Naive thymus-derived CD4-positive, alpha-beta T cell (primary cell): ENCODE results near the gene C5orf24. TPM values are rescaled to one million over a fixed set of nuclear protein-coding genes. Genes with fewer than 3 reads are reported as not detected.

Source experiments
- ATAC-seq: fragments of 150-1000 bp; cut with Tn5 transposase; 2 replicates; pipeline ENCODE4 v1.10.0; 2021; ENCODE audit warnings: mild to moderate bottlenecking, moderate library complexity
- CTCF ChIA-PET: fragments of 350-600 bp; sonication (Branson Sonifier 250); formaldehyde crosslinking; loops from one replicate; lab custom pipeline; 2021; ENCODE audit warnings: antibody characterized with exemption; lab: Charles Lee
- POLR2A ChIA-PET: fragments of 350-600 bp; sonication (Branson Sonifier 250); formaldehyde crosslinking; loops from one replicate; lab custom pipeline; 2021; ENCODE audit warnings: antibody characterized with exemption, inconsistent platforms; lab: Charles Lee
- DNase-seq, 9 donors: peaks; one replicate each; pipeline versions ENCODE4 v3.0.0 to v3.0.0-alpha.2; 2020 to 2022; ENCODE audit warnings: mixed read lengths in 1 of 9
- H3K27ac ChIP-seq: one replicate; pipeline ENCODE4 v1.7.0; 2013; ENCODE audit warnings: mild to moderate bottlenecking, low read depth, low read length, moderate library complexity
- H3K27me3 ChIP-seq, 2 donors: one replicate each; pipeline ENCODE4 v1.7.0; 2013; ENCODE audit warnings: low read length in 2 of 2, mild to moderate bottlenecking in 2 of 2, moderate library complexity in 2 of 2; ENCODE audit not compliant: control insufficient read depth in 2 of 2, insufficient read depth in 2 of 2
- H3K36me3 ChIP-seq, 3 experiments: 1 replicate in 2 of 3; 2 replicates in 1 of 3; pipeline ENCODE4 v1.7.0; 2013; ENCODE audit warnings: low read length in 3 of 3, mild to moderate bottlenecking in 3 of 3, moderate library complexity in 1 of 3; ENCODE audit not compliant: insufficient read depth in 3 of 3, control insufficient read depth in 2 of 3
- H3K4me1 ChIP-seq, 2 donors: one replicate each; pipeline ENCODE4 v1.7.0; 2013; ENCODE audit warnings: low read length in 2 of 2, mild to moderate bottlenecking in 2 of 2, moderate library complexity in 1 of 2; ENCODE audit not compliant: control insufficient read depth in 2 of 2, insufficient read depth in 2 of 2
- H3K4me3 ChIP-seq: 2 replicates; pipeline ENCODE4 v1.7.0; 2013; ENCODE audit warnings: mild to moderate bottlenecking, low read length
- H3K9me3 ChIP-seq, 3 experiments: 1 replicate in 2 of 3; 2 replicates in 1 of 3; pipeline ENCODE4 v1.7.0; 2013; ENCODE audit warnings: low read length in 3 of 3; ENCODE audit not compliant: control insufficient read depth in 2 of 3
- H3K27ac Mint-ChIP-seq, 9 donors: one replicate each; pipeline ENCODE4 v1.8.0; 2020 to 2022; ENCODE audit warnings: mixed read lengths in 9 of 9, mild to moderate bottlenecking in 8 of 9, moderate library complexity in 5 of 9, inconsistent platforms in 2 of 9
- H3K27me3 Mint-ChIP-seq, 5 donors: one replicate each; pipeline ENCODE4 v1.8.0; 2021 to 2022; ENCODE audit warnings: mixed read lengths in 5 of 5, mild to moderate bottlenecking in 1 of 5
- H3K36me3 Mint-ChIP-seq, 5 donors: one replicate each; pipeline ENCODE4 v1.8.0; 2020 to 2022; ENCODE audit warnings: mixed read lengths in 5 of 5, mild to moderate bottlenecking in 3 of 5, inconsistent platforms in 1 of 5
- H3K4me1 Mint-ChIP-seq, 7 donors: one replicate each; pipeline ENCODE4 v1.8.0; 2020 to 2022; ENCODE audit warnings: mixed read lengths in 7 of 7, mild to moderate bottlenecking in 3 of 7, inconsistent platforms in 1 of 7
- H3K4me3 Mint-ChIP-seq, 10 donors: one replicate each; pipeline ENCODE4 v1.8.0; 2020 to 2022; ENCODE audit warnings: mild to moderate bottlenecking in 10 of 10, mixed read lengths in 10 of 10, moderate library complexity in 6 of 10, inconsistent platforms in 2 of 10
- H3K9me3 Mint-ChIP-seq, 11 donors: one replicate each; pipeline ENCODE4 v1.8.0; 2020 to 2022; ENCODE audit warnings: mixed read lengths in 11 of 11, mild to moderate bottlenecking in 4 of 11, inconsistent platforms in 1 of 11, moderate library complexity in 1 of 11
- intact Hi-C, 2 donors: fragments of 100-400 bp; cut with micrococcal nuclease; formaldehyde crosslinking; loops; one replicate each; pipeline ENCODE4 v1.15.1; 2023
- polyA plus RNA-seq, 2 donors: library from polyadenylated mRNA; unstranded; fragments of 300-500 nt; fragmentation: Illumina TruSeq; gene quantifications; one replicate each; pipeline ENCODE4 v1.2.3, GENCODE V29; 2021
- total RNA-seq, 6 experiments: library from RNA in 5 of 6; stranded (reverse) in 5 of 6; gene quantifications; 1 replicate in 5 of 6; 2 replicates in 1 of 6; pipeline ENCODE4 v1.2.3 and lab custom pipeline; 2021 to 2026

Gene C5orf24
- total and polyA plus RNA-seq, 7 experiments from 2014 or later: 6.5 to 42.7 (median 31.2) TPM

DNA sequence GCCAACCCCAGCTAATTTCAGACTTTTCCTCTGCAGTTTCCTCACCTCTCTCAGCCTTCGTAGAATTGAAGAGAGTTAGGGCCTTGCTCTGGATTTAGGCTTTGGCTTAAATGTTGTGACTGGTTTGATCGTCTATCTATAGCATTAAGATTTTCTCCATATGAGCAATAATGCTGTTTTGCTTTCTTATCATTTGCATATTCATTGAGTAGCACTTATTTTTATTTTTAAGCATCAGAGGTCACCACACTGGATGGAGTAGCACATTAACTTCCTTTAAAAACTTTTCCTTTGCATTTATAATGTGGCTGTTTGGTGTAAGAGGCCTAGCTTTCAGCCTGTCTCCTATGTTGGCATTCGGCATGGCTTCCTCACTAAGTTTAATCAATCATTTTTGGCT is 46.5 kb downstream of the C5orf24 start:
- H3K27ac Mint-ChIP-seq: peak overlapping the region in 3 of 9 donors; percentile 38 to 66 (median 60)
- H3K27me3 ChIP-seq: no peaks in the 10 kb centered on the region
- no peaks in the 10 kb centered on the region for H3K9me3 Mint-ChIP-seq
- peaks cover 2 to 17% (median 14%) of the 10 kb centered on the region in 7 donors for H3K4me1 Mint-ChIP-seq
- peaks cover 0 to 58% (median 3%) of the 10 kb centered on the region in 3 experiments for H3K36me3 ChIP-seq
- ChIA-PET CTCF (interaction anchor here (0.7 kb wide), 1 partner anchor 8 kb away, joined by 3 read pairs; no protein-coding TSS in a partner anchor), POLR2A (interaction anchor here (0.7 kb wide), 1 partner anchor 8 kb away, joined by 3 read pairs; no protein-coding TSS in a partner anchor)
- no peaks in the 10 kb centered on the region for H3K27me3 Mint-ChIP-seq
- H3K4me1 ChIP-seq: no peaks in the 10 kb centered on the region
- peaks cover 5 to 49% (median 28%) of the 10 kb centered on the region in 5 donors for H3K36me3 Mint-ChIP-seq
- no peaks in the 10 kb centered on the region for H3K9me3 ChIP-seq
- no peak overlapping the region for H3K4me3 ChIP-seq
- ATAC-seq (no peak), DNase-seq (no peak)
- intact Hi-C loops: no loop called here
- H3K4me3 Mint-ChIP-seq: no peak overlapping the region
- H3K27ac ChIP-seq: no peak overlapping the region

DNA sequence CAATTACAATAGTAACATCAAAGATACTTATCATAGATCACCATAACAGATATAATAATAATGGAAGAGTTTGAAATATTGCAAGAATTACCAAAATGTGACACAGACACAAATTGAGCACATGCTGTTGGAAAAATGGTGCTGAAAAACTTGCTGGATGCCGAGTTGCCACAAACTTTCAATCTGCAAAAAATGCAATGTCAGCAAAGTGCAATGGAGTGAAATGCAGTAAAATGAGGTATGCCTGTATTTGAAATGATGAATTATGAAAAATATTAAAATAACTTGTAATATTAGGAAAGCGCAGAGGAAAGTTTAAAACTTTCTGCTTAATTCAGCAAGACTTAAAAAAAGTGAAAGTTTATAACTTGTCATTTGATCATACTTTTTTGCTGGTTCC is 47.2 kb downstream of the C5orf24 start:
- ChIA-PET POLR2A (no interaction called here), CTCF (no interaction called here)
- Histone ChIP-seq H3K27me3 (no peaks in the 10 kb centered on the region), H3K4me1 (no peaks in the 10 kb centered on the region), H3K27ac (no peak overlapping the region), H3K36me3 (peaks cover 0 to 58% (median 3%) of the 10 kb centered on the region in 3 experiments), H3K4me3 (no peak overlapping the region), H3K9me3 (no peaks in the 10 kb centered on the region)
- ATAC-seq (no peak), DNase-seq (no peak)
- Mint-ChIP-seq H3K4me3 (no peak overlapping the region), H3K27me3 (no peaks in the 10 kb centered on the region), H3K36me3 (peaks cover 0 to 43% (median 22%) of the 10 kb centered on the region in 5 donors), H3K4me1 (peaks cover 0 to 17% (median 12%) of the 10 kb centered on the region in 7 donors), H3K27ac (no peak overlapping the region), H3K9me3 (no peaks in the 10 kb centered on the region)
- intact Hi-C loops: no loop called here

DNA sequence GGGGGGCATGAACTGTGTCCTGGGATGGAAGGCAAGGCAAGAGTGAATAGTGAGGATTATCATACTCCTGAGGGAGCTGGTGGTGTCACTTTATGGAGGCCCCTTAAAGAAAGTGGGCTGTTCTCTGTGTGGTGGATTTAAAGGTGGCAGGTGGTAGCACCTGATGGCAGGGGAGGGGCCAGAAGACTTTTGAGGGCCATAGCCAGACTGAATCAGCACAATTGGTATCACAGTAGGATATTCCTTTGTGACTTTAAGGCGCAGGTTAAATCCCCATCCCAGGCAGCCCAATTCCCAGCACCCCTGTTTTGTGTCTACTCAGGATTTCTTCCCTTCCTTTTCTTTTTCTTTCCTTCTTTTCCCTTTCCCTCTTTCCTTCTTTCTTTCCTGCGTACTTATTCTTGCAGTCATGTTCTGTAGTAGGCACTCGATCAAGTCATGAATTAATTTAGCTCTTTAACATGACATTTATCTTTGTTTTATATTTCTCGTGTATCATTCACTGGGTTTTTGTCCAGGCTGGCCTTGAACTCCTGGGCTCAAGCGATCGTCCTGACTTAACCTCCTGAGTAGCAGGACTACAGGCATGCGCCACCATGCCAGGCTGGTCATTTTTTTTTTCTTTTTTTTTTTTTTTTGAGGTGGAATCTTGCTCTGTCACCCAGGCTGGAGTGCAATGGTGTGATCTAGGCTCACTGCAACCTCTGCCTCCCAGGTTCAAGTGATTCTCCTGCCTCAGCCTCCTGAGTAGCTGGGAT is 48.2 kb downstream of the C5orf24 start:
- Mint-ChIP-seq H3K4me3 (no peak overlapping the region), H3K27ac (peak overlapping the region in 1 of 9 donors; percentile 54), H3K27me3 (no peaks in the 10 kb centered on the region), H3K36me3 (peaks cover 0 to 37% (median 20%) of the 10 kb centered on the region in 5 donors), H3K4me1 (peaks cover 0 to 17% (median 12%) of the 10 kb centered on the region in 7 donors), H3K9me3 (no peaks in the 10 kb centered on the region)
- H3K27me3 ChIP-seq: no peaks in the 10 kb centered on the region
- DNase-seq (no peak), ATAC-seq (no peak)
- ChIA-PET CTCF (interaction anchor here (0.6 kb wide), 1 partner anchor 34 kb away, joined by 3 read pairs; no protein-coding TSS in a partner anchor), POLR2A (no interaction called here)
- no peak overlapping the region for H3K27ac ChIP-seq
- H3K36me3 ChIP-seq: peaks cover 0 to 59% (median 3%) of the 10 kb centered on the region in 3 experiments
- H3K4me1 ChIP-seq: no peaks in the 10 kb centered on the region
- intact Hi-C loops: no loop called here
- no peak overlapping the region for H3K4me3 ChIP-seq
- H3K9me3 ChIP-seq: no peaks in the 10 kb centered on the region

DNA sequence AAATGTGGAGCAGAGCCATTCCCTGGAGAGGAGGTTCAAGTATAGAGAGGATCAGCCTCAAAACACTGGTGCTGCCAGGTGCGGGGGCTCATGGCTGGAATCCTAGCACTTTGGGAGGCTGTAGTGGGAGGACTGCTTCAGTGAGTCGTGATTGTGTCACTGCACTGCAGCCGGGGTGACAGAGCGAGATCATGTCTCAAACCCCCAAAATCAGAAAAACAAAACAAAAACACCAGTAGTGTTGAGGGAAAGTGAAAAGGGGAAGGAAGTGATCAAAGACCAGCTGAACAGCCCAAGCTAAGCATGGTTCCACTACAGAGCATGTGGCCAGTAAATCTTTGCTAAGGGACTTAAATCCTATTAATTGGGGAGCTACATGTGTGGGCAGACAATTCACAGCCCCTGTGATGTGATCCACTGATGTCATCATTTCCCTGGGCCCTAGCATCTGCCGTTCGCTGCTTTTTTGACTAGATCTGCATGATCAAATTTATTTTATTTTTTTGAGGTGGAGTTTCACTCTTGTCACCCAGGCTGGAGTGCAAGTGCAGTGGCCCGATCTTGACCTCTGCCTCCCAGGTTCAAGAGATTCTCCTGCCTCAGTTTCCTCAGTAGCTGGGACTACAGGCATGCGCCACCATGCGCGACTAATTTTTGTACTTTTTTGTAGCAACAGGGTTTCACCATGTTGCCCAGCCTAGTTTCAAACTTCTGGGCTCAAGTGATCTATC is 56.5 kb downstream of the C5orf24 start:
- Histone ChIP-seq H3K9me3 (no peaks in the 10 kb centered on the region), H3K27me3 (no peaks in the 10 kb centered on the region), H3K4me3 (no peak overlapping the region), H3K27ac (no peak overlapping the region), H3K36me3 (peaks cover 0 to 27% (median 0%) of the 10 kb centered on the region in 3 experiments), H3K4me1 (no peaks in the 10 kb centered on the region)
- Mint-ChIP-seq H3K27ac (peak overlapping the region in 7 of 9 donors; percentile 20 to 90 (median 59)), H3K27me3 (no peaks in the 10 kb centered on the region), H3K36me3 (peaks cover 0 to 9% (median 0%) of the 10 kb centered on the region in 5 donors), H3K9me3 (no peaks in the 10 kb centered on the region), H3K4me1 (peaks cover 0 to 20% (median 5%) of the 10 kb centered on the region in 7 donors), H3K4me3 (peak overlapping the region in 5 of 10 donors; percentile 23 to 45 (median 30))
- intact Hi-C loops: loop anchor here in 1 of 2 donors (5.0 to 10.0 kb wide), 3 partner anchors 375 to 937 kb away; partner anchors contain the start of genes C5orf15, JADE2 and PPP2CA
- ChIA-PET CTCF (no interaction called here), POLR2A (interaction anchor here (1.6 kb wide), 1 partner anchor 28 kb away, joined by 4 read pairs; the partner anchor contains the start of gene TXNDC15)
- DNase-seq (no peak), ATAC-seq (no peak)

DNA sequence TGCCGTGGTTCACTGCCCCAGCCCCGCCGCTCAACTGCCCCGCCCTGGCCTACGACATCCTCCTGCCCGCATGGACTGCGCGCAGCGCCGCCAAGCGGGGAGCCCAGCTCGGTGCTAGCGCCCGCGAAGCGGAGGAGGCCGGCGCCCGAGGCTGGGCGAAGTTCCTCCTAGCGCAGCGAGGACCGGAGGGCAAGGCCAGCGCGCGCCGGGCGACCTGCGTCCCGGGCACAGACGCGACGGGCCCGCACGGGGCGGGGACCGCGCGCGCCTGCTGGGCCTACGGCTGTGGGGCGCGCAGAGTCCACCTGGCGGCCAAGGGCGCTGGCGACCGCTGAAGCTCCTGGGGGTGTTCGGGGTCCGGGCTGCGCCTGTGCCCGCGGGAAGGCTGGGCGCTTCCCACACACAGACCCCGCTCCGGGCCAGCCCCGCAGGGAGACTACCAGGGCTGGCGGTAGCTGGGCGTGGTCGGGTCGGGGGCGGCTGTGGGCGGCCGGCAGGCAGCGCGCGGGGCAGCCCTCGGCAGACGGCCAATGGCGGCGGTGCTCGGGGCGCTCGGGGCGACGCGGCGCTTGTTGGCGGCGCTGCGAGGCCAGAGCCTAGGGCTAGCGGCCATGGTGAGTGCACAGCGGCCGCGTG is 59.0 kb downstream of the C5orf24 start, which contains the start of gene PCBD2:
PCBD2 (plus strand) TSS at position 522 of the 636 bp plus-strand sequence; CDS start at position 531, 9 bp downstream.
- Mint-ChIP-seq H3K4me1 (peaks cover 0 to 25% (median 5%) of the 10 kb centered on the region in 7 donors), H3K27me3 (no peaks in the 10 kb centered on the region), H3K4me3 (peak within 1 kb of the TSS; percentile 90 to 99 (median 96)), H3K27ac (peak within 1 kb of the TSS; percentile 93 to 100 (median 99)), H3K36me3 (peaks cover 0 to 9% (median 0%) of the 10 kb centered on the region in 5 donors), H3K9me3 (no peaks in the 10 kb centered on the region)
- H3K36me3 ChIP-seq: peaks cover 0 to 2% (median 0%) of the 10 kb centered on the region in 3 experiments
- POLR2A ChIA-PET: interaction anchor here (0.6 to 3.9 kb wide), 18 partner anchors 28 to 839 kb away, joined by 3 to 37 read pairs (median 4); partner anchors contain the start of genes C5orf24, CAMLG, PPP2CA and TXNDC15
- ATAC-seq (peak; percentile 94), DNase-seq (peak; percentile 83 to 96 (median 90))
- CTCF ChIA-PET: interaction anchor here (0.8 to 1.8 kb wide), 13 partner anchors 9 to 603 kb away, joined by 3 to 10 read pairs (median 4); partner anchors contain the start of genes C5orf24, CAMLG, DDX46 and TXNDC15
- no peaks in the 10 kb centered on the region for H3K9me3 ChIP-seq
- H3K4me3 ChIP-seq: peak within 1 kb of the TSS; percentile 71
- H3K27me3 ChIP-seq: no peaks in the 10 kb centered on the region
- peak within 1 kb of the TSS; percentile 90 for H3K27ac ChIP-seq
- intact Hi-C loops: loop anchor here (1.0 to 10.0 kb wide), 20 partner anchors 30 to 940 kb away; partner anchors contain the start of genes C5orf15 (in 2 of the 2), C5orf24 (in 2 of the 2), CAMLG (in 2 of the 2) and DDX46 (in 2 of the 2)
- H3K4me1 ChIP-seq: no peaks in the 10 kb centered on the region
